ENCODE results near the gene RHOA. TPM values are rescaled to one million over a fixed set of nuclear protein-coding genes. Genes with fewer than 3 reads are reported as not detected.

The RHOA gene
- total and polyA plus RNA-seq, 2 of the 13 experiments (the other 11 are each of a cell fraction or from before 2014, with no cell fraction given), result 131 to 177 TPM

DNA sequence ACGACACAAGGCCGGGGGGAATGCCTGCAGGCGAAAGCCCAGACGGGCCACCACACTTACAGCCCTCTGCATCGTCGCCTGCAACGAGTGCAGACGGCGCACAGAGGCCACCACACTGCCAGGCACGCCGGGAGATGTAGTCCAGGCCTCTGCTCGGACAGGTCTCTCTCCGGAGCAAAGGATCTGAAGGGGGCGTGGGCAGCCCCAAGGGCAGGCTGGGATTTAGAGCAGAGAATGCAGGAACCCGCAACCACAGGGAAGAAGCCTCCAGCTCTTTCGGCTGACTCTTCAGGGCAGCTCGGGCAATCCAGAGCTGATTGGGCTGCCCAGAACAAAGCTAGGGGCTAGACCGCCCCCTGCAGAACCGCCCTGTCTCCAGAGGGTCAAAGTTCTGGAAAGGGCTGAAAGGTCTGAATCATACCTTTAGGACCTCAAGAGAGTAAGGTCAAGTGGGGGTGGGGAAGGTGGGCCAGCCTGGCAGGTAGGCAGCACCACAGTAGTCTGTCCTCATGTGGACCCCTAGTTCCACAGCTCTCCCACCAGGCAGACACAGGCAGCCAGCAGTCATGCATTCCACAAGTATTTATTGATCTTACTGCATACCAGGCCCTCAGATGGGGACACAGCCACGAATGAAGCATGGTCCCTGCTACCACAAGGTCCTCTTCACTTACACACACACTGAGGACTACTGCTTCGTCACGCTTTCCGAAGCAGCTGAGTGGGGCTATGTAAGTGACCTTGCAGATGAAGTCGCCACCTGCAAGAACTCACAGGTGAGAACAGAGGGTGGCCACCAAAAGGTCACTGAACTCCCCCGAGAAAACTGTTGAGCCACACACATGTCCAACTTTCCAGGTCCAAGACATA lies 10.8 kb upstream of the RHOA start, which contains the start of gene AMT (continued):
- no peak for TF ChIP-seq SP2 (CRISPR knock-in tag; IDR thresholded peaks at IDR 0.05)
- TF ChIP-seq ZNF777 (CRISPR knock-in tag; IDR thresholded peaks at IDR 0.05), result no peak
- no peak for TF ChIP-seq SCMH1 (CRISPR knock-in tag; IDR thresholded peaks at IDR 0.05; ENCODE audit: borderline replicate concordance)
- no peak; the same call in 1 of the 2 replicates for TF ChIP-seq PAX8 (CRISPR knock-in tag; IDR thresholded peaks at IDR 0.05; ENCODE audit: borderline replicate concordance)
- TF ChIP-seq, protein P1, sequence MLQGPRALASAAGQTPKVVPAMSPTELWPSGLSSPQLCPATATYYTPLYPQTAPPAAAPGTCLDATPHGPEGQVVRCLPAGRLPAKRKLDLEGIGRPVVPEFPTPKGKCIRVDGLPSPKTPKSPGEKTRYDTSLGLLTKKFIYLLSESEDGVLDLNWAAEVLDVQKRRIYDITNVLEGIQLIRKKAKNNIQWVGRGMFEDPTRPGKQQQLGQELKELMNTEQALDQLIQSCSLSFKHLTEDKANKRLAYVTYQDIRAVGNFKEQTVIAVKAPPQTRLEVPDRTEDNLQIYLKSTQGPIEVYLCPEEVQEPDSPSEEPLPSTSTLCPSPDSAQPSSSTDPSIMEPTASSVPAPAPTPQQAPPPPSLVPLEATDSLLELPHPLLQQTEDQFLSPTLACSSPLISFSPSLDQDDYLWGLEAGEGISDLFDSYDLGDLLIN (CRISPR knock-in tag; IDR thresholded peaks at IDR 0.05; ENCODE audit: borderline replicate concordance), result no peak
- TF ChIP-seq ZNF546 (CRISPR knock-in tag; conservative IDR thresholded peaks at IDR 0.05), result peak; percentile 83; the same call in 1 of the 2 replicates
- no peak; the same call in 1 of the 2 replicates for TF ChIP-seq ETV5 (CRISPR knock-in tag; IDR thresholded peaks at IDR 0.05; ENCODE audit: borderline replicate concordance)
- TF ChIP-seq, protein P2, sequence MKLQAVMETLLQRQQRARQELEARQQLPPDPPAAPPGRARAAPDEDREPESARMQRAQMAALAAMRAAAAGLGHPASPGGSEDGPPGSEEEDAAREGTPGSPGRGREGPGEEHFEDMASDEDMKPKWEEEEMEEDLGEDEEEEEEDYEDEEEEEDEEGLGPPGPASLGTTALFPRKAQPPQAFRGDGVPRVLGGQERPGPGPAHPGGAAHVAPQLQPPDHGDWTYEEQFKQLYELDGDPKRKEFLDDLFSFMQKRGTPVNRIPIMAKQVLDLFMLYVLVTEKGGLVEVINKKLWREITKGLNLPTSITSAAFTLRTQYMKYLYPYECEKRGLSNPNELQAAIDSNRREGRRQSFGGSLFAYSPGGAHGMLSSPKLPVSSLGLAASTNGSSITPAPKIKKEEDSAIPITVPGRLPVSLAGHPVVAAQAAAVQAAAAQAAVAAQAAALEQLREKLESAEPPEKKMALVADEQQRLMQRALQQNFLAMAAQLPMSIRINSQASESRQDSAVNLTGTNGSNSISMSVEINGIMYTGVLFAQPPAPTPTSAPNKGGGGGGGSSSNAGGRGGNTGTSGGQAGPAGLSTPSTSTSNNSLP (IDR thresholded peaks at IDR 0.05; ENCODE audit: low read depth, low read length), result no peak; the same call in 1 of the 2 replicates
- 0 out of 2 replicates have a peak, but pooled peaks have one; percentile 37 for TF ChIP-seq IRF9 (CRISPR knock-in tag; IDR thresholded peaks at IDR 0.05; ENCODE audit: borderline replicate concordance)
- TF ChIP-seq, protein P3, sequence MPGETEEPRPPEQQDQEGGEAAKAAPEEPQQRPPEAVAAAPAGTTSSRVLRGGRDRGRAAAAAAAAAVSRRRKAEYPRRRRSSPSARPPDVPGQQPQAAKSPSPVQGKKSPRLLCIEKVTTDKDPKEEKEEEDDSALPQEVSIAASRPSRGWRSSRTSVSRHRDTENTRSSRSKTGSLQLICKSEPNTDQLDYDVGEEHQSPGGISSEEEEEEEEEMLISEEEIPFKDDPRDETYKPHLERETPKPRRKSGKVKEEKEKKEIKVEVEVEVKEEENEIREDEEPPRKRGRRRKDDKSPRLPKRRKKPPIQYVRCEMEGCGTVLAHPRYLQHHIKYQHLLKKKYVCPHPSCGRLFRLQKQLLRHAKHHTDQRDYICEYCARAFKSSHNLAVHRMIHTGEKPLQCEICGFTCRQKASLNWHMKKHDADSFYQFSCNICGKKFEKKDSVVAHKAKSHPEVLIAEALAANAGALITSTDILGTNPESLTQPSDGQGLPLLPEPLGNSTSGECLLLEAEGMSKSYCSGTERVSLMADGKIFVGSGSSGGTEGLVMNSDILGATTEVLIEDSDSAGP (CRISPR knock-in tag; IDR thresholded peaks at IDR 0.05; ENCODE audit: borderline replicate concordance), result peak; percentile 78; the same call in 1 of the 2 replicates
- TF ChIP-seq SP1 (IDR thresholded peaks at IDR 0.05), result no peak
- TF ChIP-seq SP1 (CRISPR knock-in tag; IDR thresholded peaks at IDR 0.05), result no peak; the same call in 1 of the 2 replicates
- TF ChIP-seq ZNF558 (CRISPR knock-in tag; IDR thresholded peaks at IDR 0.05; ENCODE audit: borderline replicate concordance), result peak; percentile 52; the same call in 1 of the 2 replicates
- peak; percentile 84 for TF ChIP-seq CREB1 (IDR thresholded peaks at IDR 0.05)
- TF ChIP-seq CREB1 (CRISPR knock-in tag; IDR thresholded peaks at IDR 0.05), result peak; percentile 92
- TF ChIP-seq CENPBD1 (CRISPR knock-in tag; IDR thresholded peaks at IDR 0.05; ENCODE audit: borderline replicate concordance, low read depth), result no peak
- no peak for TF ChIP-seq SMYD3 (CRISPR knock-in tag; IDR thresholded peaks at IDR 0.05)
- TF ChIP-seq DZIP1 (CRISPR knock-in tag; IDR thresholded peaks at IDR 0.05), result no peak
